Measurements from ENCODE around the gene ZFP57.
"Not testable (repeated sequence)": the region's sequence is repeated elsewhere in the genome, so short reads cannot be mapped to it uniquely, and the experiment has no call there.

Gene ZFP57

GRCh38 chr6:29666826-29667130, 14.2 kb downstream of the ZFP57 start:
- Histone ChIP-seq H3K9me3 (no peaks in the 10 kb centered on the region), H3K4me1 (ENCODE audit: control insufficient read depth in 1 of 2, insufficient read depth in 1 of 2, low read depth in 1 of 2, low read length in 1 of 2) (no peaks in the 10 kb centered on the region)
- TF ChIP-seq CTCF (IDR thresholded peaks at IDR 0.05), result no peak

GRCh38 chr6:29665942-29666825, 14.8 kb downstream of the ZFP57 start:
- no peak for TF ChIP-seq CTCF (IDR thresholded peaks at IDR 0.05)
- Histone ChIP-seq H3K36me3 (no peaks in the 10 kb centered on the region), H3K27me3 (peaks cover 92% of the 10 kb centered on the region), H3K9me3 (no peaks in the 10 kb centered on the region), H3K27ac (no peak overlapping the region), H3K4me1 (ENCODE audit: control insufficient read depth in 1 of 2, insufficient read depth in 1 of 2, low read depth in 1 of 2, low read length in 1 of 2) (no peaks in the 10 kb centered on the region), H3K4me3 (ENCODE audit: low read depth in 1 of 2, low read length in 1 of 2) (no peak overlapping the region)

More at GRCh38 chr6:29666826-29667130, 14.2 kb downstream of the ZFP57 start:
- peaks cover 91% of the 10 kb centered on the region for H3K27me3 ChIP-seq
- H3K27ac ChIP-seq, result no peak overlapping the region
- H3K4me3 ChIP-seq (ENCODE audit: low read depth in 1 of 2, low read length in 1 of 2), result no peak overlapping the region
- no peaks in the 10 kb centered on the region for H3K36me3 ChIP-seq

GRCh38 chr6:29663300-29664042, 17.5 kb downstream of the ZFP57 start:
- peaks cover 92% of the 10 kb centered on the region for H3K27me3 ChIP-seq
- TF ChIP-seq CTCF (IDR thresholded peaks at IDR 0.05), result no peak
- no peaks in the 10 kb centered on the region for H3K9me3 ChIP-seq
- H3K27ac ChIP-seq, result no peak overlapping the region
- H3K36me3 ChIP-seq, result no peaks in the 10 kb centered on the region
- no peaks in the 10 kb centered on the region for H3K4me1 ChIP-seq (ENCODE audit: control insufficient read depth in 1 of 2, insufficient read depth in 1 of 2, low read depth in 1 of 2, low read length in 1 of 2)
- no peak overlapping the region for H3K4me3 ChIP-seq (ENCODE audit: low read depth in 1 of 2, low read length in 1 of 2)

DNA sequence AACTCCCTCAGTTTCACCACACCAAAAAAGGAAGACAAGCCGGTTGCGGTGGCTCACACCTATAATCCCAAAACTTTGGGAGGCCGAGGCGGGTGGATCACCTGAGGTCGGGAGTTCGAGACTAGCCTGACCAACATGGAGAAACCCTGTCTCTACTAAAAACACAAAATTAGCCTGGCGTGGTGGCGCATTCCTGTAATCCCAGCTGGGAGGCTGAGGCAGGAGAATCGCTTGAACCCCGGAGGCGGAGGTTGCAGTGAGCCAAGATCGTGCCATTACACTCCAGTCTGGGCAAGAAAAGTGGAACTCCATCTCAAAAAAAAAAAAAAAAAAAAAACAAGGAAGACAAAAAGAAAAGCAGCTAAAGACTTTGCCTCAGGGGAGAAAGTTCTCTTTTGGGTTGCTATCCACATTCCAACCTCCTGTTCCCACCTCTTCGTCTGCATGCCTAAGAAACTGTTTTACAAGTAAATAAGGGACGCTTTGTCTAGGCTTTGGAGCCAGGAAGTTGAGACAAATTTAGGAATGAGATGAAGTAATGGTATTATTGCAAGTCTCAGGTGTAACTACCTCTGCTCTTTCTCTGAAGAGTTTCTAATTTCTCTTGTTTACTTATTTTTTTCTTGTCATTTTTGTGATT, 19.3 kb downstream of the ZFP57 start:
- not testable (repeated sequence) for H3K9me3 ChIP-seq; H3K36me3 ChIP-seq; H3K27ac ChIP-seq; H3K4me1 ChIP-seq (ENCODE audit: control insufficient read depth in 1 of 2, insufficient read depth in 1 of 2, low read depth in 1 of 2, low read length in 1 of 2); H3K4me3 ChIP-seq (ENCODE audit: low read depth in 1 of 2, low read length in 1 of 2)
- H3K27me3 ChIP-seq, result peaks cover 86% of the 10 kb centered on the region

DNA sequence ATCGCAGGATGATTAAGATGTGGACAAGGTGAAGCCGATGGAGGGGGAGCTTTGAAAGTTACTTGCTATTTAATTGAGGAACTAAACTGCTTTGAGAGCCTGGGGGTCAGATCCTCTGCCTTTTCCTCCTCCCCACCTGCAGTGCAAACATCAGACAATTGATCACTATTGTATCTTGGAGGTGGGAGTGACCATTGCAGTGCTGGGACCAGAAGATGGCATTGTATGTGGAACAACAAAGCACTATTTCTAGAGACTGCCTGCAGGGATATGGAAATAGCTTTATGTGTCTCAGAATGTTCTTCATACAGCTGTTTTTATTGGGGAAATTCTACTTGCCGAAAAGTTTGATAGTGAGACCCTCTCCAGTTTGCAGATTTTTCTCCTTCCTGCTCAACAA, 19.9 kb downstream of the ZFP57 start:
- Histone ChIP-seq H3K4me1 (ENCODE audit: control insufficient read depth in 1 of 2, insufficient read depth in 1 of 2, low read depth in 1 of 2, low read length in 1 of 2) (no peaks in the 10 kb centered on the region), H3K9me3 (no peaks in the 10 kb centered on the region), H3K27me3 (peaks cover 86% of the 10 kb centered on the region), H3K36me3 (no peaks in the 10 kb centered on the region), H3K4me3 (ENCODE audit: low read depth in 1 of 2, low read length in 1 of 2) (no peak overlapping the region), H3K27ac (no peak overlapping the region)
- no peak for TF ChIP-seq CTCF (IDR thresholded peaks at IDR 0.05)
